Measurements from ENCODE around the gene TAF1C. TPM values are rescaled to one million over a fixed set of nuclear protein-coding genes. Genes with fewer than 3 reads are reported as not detected.

The TAF1C gene
- total RNA-seq, 3 donors from 2014 or later = 29.5 to 52.7 (median 39.0) TPM

- DNase-seq (ENCODE audit: low spot score in 2 of 2) = no peak
- no peaks in the 10 kb centered on the region for H3K9me3 ChIP-seq
- H3K4me3 ChIP-seq = peak overlapping the region; percentile 89 to 98 (median 95)
- TF ChIP-seq POLR2A (IDR thresholded peaks at IDR 0.05) (no peak), POLR2AphosphoS5 (IDR thresholded peaks at IDR 0.05) (no peak), CTCF (IDR thresholded peaks at IDR 0.05) (no peak)
- H3K36me3 ChIP-seq = no peaks in the 10 kb centered on the region
- intact Hi-C loops (cut with DNase I; ENCODE audit: low total_unique reads) = no loop called here
- H3K4me1 ChIP-seq = no peaks in the 10 kb centered on the region
- peak overlapping the region; percentile 83 to 86 for H3K27ac ChIP-seq
- H3K27me3 ChIP-seq = no peaks in the 10 kb centered on the region
These were observed 43.1 kb downstream of the TAF1C start for GRCh38 chr16:84143784-84144199.

GRCh38 chr16:84143081-84143480 is 43.8 kb downstream of the TAF1C start:
- no peaks in the 10 kb centered on the region for H3K36me3 ChIP-seq
- no peaks in the 10 kb centered on the region for H3K9me3 ChIP-seq
- no peak overlapping the region for H3K4me3 ChIP-seq
- TF ChIP-seq POLR2A (IDR thresholded peaks at IDR 0.05) = no peak
- no peak for TF ChIP-seq POLR2AphosphoS5 (IDR thresholded peaks at IDR 0.05)
- no peak for TF ChIP-seq CTCF (IDR thresholded peaks at IDR 0.05)
- intact Hi-C loops (cut with DNase I; ENCODE audit: low total_unique reads) = no loop called here
- H3K4me1 ChIP-seq = no peaks in the 10 kb centered on the region
- H3K27ac ChIP-seq = no peak overlapping the region
- DNase-seq (ENCODE audit: low spot score in 2 of 2) = no peak
- no peaks in the 10 kb centered on the region for H3K27me3 ChIP-seq

GRCh38 chr16:84141143-84141670 is 45.6 kb downstream of the TAF1C start:
- Histone ChIP-seq H3K27ac (no peak overlapping the region), H3K36me3 (no peaks in the 10 kb centered on the region), H3K4me1 (no peaks in the 10 kb centered on the region), H3K4me3 (no peak overlapping the region), H3K9me3 (no peaks in the 10 kb centered on the region), H3K27me3 (no peaks in the 10 kb centered on the region)
- no peak for TF ChIP-seq CTCF (IDR thresholded peaks at IDR 0.05)
- TF ChIP-seq POLR2AphosphoS5 (IDR thresholded peaks at IDR 0.05) = no peak
- TF ChIP-seq POLR2A (IDR thresholded peaks at IDR 0.05) = no peak
- intact Hi-C loops (cut with DNase I; ENCODE audit: low total_unique reads) = loop anchor here (2.0 kb wide), 1 partner anchor 42 kb away; no protein-coding TSS in a partner anchor
- no peak for DNase-seq (ENCODE audit: low spot score in 2 of 2)

- Histone ChIP-seq H3K27ac (no peak overlapping the region), H3K4me3 (no peak overlapping the region), H3K9me3 (no peaks in the 10 kb centered on the region), H3K36me3 (no peaks in the 10 kb centered on the region), H3K4me1 (no peaks in the 10 kb centered on the region), H3K27me3 (no peaks in the 10 kb centered on the region)
- TF ChIP-seq POLR2A (IDR thresholded peaks at IDR 0.05) (no peak), POLR2AphosphoS5 (IDR thresholded peaks at IDR 0.05) (no peak), CTCF (IDR thresholded peaks at IDR 0.05) (no peak)
- DNase-seq (ENCODE audit: low spot score in 2 of 2) = no peak
- intact Hi-C loops (cut with DNase I; ENCODE audit: low total_unique reads) = loop anchor here (2.0 kb wide), 1 partner anchor 41 kb away; no protein-coding TSS in a partner anchor
These were observed 47.1 kb downstream of the TAF1C start for GRCh38 chr16:84139628-84140258.

- H3K27ac ChIP-seq = peak overlapping the region in 1 of 2 donors; percentile 7
- no peak for TF ChIP-seq POLR2AphosphoS5 (IDR thresholded peaks at IDR 0.05)
- TF ChIP-seq CTCF (IDR thresholded peaks at IDR 0.05) = no peak
These were observed 47.8 kb downstream of the TAF1C start for GRCh38 chr16:84138824-84139627.

More at GRCh38 chr16:84138824-84139627, 47.8 kb downstream of the TAF1C start:
- no peak overlapping the region for H3K4me3 ChIP-seq
- H3K4me1 ChIP-seq = no peaks in the 10 kb centered on the region
- no peaks in the 10 kb centered on the region for H3K9me3 ChIP-seq
- no peaks in the 10 kb centered on the region for H3K27me3 ChIP-seq
- no peak for DNase-seq (ENCODE audit: low spot score in 2 of 2)
- no peaks in the 10 kb centered on the region for H3K36me3 ChIP-seq
- intact Hi-C loops (cut with DNase I; ENCODE audit: low total_unique reads) = no loop called here
